ENCODE results near the gene ANTXR2. TPM values are rescaled to one million over a fixed set of nuclear protein-coding genes. Genes with fewer than 3 reads are reported as not detected.

Gene ANTXR2
- total and polyA plus RNA-seq, 2 of the 8 experiments (the other 6 are each of a cell fraction or from before 2014, with no cell fraction given) = 1.1 to 7.5 TPM

- TF ChIP-seq CTCF (IDR thresholded peaks at IDR 0.05; ENCODE audit: control extremely low read depth in 1 of 3, insufficient read depth in 1 of 3, low read depth in 1 of 3, low read length in 3 of 3) (no peak), BRCA1 (IDR thresholded peaks at IDR 0.05; ENCODE audit: low read depth, low read length) (no peak), PHF8 (conservative IDR thresholded peaks at IDR 0.05; ENCODE audit: low read depth, low read length) (no peak), CREB1 (IDR thresholded peaks at IDR 0.05) (no peak)
Observed at GRCh38 chr4:80114732-80115265, 41.8 kb upstream of the ANTXR2 start (continued).

All from H1 (cell line).